GM15510 (cell line): ENCODE measurements around the gene SPAG16.

Source experiments
- POLR2A ChIP-seq: IDR thresholded peaks from 3 replicates; pipeline ENCODE4 v1.6.1; 2011; ENCODE audit warnings: borderline replicate concordance; ENCODE audit not compliant: insufficient read length; ENCODE audit errors: extremely low read depth

Gene SPAG16

GRCh38 chr2:214100488-214100887 lies 816.2 kb downstream of the SPAG16 start:
- no peak for TF ChIP-seq POLR2A

- no peak for TF ChIP-seq POLR2A
These were observed 819.2 kb downstream of the SPAG16 start for GRCh38 chr2:214103276-214104001.

GRCh38 chr2:214104219-214104618 lies 820.0 kb downstream of the SPAG16 start:
- no peak for TF ChIP-seq POLR2A

- TF ChIP-seq POLR2A, result no peak
These were observed 820.7 kb downstream of the SPAG16 start for GRCh38 chr2:214104967-214105366.

GRCh38 chr2:214107726-214108125 lies 823.5 kb downstream of the SPAG16 start:
- no peak for TF ChIP-seq POLR2A

- TF ChIP-seq POLR2A, result no peak
These were observed 824.3 kb downstream of the SPAG16 start for GRCh38 chr2:214108598-214108997.

- TF ChIP-seq POLR2A, result no peak
These were observed 832.8 kb downstream of the SPAG16 start for GRCh38 chr2:214117054-214117453.

- TF ChIP-seq POLR2A, result no peak
These were observed 841.9 kb downstream of the SPAG16 start for GRCh38 chr2:214126135-214126534.

- no peak for TF ChIP-seq POLR2A
These were observed 842.9 kb downstream of the SPAG16 start for GRCh38 chr2:214127170-214127569.

- no peak for TF ChIP-seq POLR2A
These were observed 843.3 kb downstream of the SPAG16 start for GRCh38 chr2:214127571-214127970.

- no peak for TF ChIP-seq POLR2A
These were observed 843.8 kb downstream of the SPAG16 start for GRCh38 chr2:214128040-214128439.

GRCh38 chr2:214130114-214130513 lies 845.9 kb downstream of the SPAG16 start:
- no peak for TF ChIP-seq POLR2A

- TF ChIP-seq POLR2A, result no peak
These were observed 851.7 kb downstream of the SPAG16 start for GRCh38 chr2:214135966-214136365.

- TF ChIP-seq POLR2A, result no peak
These were observed 854.5 kb downstream of the SPAG16 start for GRCh38 chr2:214138779-214139178.

GRCh38 chr2:214139630-214140284 lies 855.5 kb downstream of the SPAG16 start:
- no peak for TF ChIP-seq POLR2A

- TF ChIP-seq POLR2A, result no peak
These were observed 872.7 kb downstream of the SPAG16 start for GRCh38 chr2:214156971-214157370.

- TF ChIP-seq POLR2A, result no peak
These were observed 874.6 kb downstream of the SPAG16 start for GRCh38 chr2:214158851-214159250.

GRCh38 chr2:214169281-214169680 lies 885.0 kb downstream of the SPAG16 start:
- TF ChIP-seq POLR2A, result no peak
